Activated T-cell treated with anti-CD3 and anti-CD28 coated beads, Interleukin-2, amount 50 U/mL, for 4 hours (primary cell): ENCODE results near the gene RAX2. TPM values are rescaled to one million over a fixed set of nuclear protein-coding genes. Genes with fewer than 3 reads are reported as not detected.
A peak's percentile ranks its signal among the peaks of the same experiment; 100 is the strongest.
"Not testable (repeated sequence)": the region's sequence is repeated elsewhere in the genome, so short reads cannot be mapped to it uniquely, and the experiment has no call there.

ENCODE experiments used
- ATAC-seq, 2 donors: fragments of 200-7000 bp; cut with Tn5 transposase; one replicate each; pipeline ENCODE4 v1.10.0; 2021
- DNase-seq: peaks from one replicate; pipeline ENCODE4 v3.0.0-alpha.2; 2020
- H3K27me3 Mint-ChIP-seq: one replicate; pipeline ENCODE4 v1.8.0; 2021; ENCODE audit warnings: low read depth, mixed read lengths
- H3K36me3 Mint-ChIP-seq: one replicate; pipeline ENCODE4 v1.8.0; 2022; ENCODE audit warnings: mixed read lengths; ENCODE audit not compliant: insufficient read depth
- H3K4me1 Mint-ChIP-seq: one replicate; pipeline ENCODE4 v1.8.0; 2021; ENCODE audit warnings: low read depth, mixed read lengths
- H3K4me3 Mint-ChIP-seq: one replicate; pipeline ENCODE4 v1.8.0; 2021; ENCODE audit warnings: mild to moderate bottlenecking, moderate library complexity, mixed read lengths
- H3K9me3 Mint-ChIP-seq: one replicate; pipeline ENCODE4 v1.8.0; 2021; ENCODE audit warnings: mixed read lengths
- total RNA-seq, 3 donors: library from RNA; stranded (reverse); gene quantifications; one replicate each; pipeline ENCODE4 v1.2.1, GENCODE V29; 2021

Gene RAX2
- total RNA-seq, 3 donors from 2014 or later: not detected

DNA sequence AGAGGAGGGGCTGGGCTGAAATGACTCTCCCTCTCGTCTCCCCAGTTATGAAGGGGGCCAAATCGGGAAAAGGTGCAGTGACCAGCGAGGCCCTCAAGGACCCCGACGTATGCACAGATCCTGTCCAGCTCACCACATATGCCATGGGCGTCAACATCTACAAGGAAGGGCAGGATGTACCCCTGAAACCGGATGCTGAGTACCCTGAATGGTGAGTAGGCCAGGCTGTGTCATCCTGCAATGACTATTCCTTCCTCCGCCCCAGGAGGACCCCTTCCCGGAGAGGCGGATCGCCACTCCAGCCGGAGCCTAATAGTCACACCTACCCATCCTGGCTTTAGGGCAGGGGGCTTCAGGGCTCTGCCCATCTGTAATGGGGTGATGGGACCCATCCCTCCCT, 6.9 kb downstream of the RAX2 start:
- Mint-ChIP-seq H3K4me1 (peaks cover 28% of the 10 kb centered on the region), H3K4me3 (no peak overlapping the region), H3K36me3 (peaks cover 12% of the 10 kb centered on the region), H3K27me3 (no peaks in the 10 kb centered on the region), H3K9me3 (no peaks in the 10 kb centered on the region)
- DNase-seq: no peak
- no peak for ATAC-seq

DNA sequence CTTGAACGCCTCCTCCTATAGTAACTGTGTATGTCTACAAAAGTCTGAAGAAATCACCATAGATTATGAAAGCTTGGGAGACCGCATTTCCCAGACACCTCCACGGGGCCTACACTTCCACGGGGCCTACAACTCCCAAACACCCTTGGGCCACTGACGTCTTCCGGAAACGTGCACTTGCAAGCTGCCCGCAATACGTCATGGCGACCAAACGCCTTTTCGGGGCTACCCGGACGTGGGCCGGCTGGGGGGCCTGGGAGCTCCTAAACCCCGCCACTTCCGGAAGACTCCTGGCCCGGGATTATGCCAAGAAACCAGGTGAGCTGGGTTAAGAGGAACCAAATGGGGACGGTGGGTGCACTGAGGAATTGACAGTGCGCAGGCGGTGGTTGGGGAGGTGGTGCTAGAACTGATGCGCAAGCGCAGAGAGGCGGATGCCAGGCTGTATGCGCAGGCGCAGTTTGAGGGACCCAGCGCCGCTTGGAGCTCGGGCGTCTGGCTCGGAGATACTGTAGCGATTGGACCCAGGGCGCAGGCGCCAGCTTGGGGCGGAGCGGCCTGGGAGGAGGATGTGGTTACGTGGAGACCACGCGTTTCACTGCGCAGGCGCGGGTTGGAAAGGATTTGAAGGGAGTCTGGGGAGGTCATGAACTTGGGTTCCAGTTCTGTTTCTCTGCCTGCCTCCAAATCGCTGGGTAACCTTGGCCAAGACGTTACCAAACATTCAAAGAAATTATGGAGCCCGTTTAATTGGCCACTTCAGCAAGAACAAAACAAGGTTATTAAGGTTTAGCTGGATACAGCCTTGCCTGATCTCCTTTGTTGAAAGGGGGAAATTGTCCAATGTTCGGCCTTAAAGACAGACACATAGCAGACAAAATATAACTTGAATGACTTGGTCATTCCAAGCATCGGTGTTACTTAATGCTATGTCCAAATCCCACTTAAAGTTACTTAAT, 9.2 kb downstream of the RAX2 start, which contains the start of gene MRPL54:
TSS of gene MRPL54 (plus strand) at position 182 of the 959 bp plus-strand sequence. CDS start at position 201, 19 bp downstream.
- H3K36me3 Mint-ChIP-seq: peaks cover 9% of the 10 kb centered on the region
- peak within 1 kb of the TSS; percentile 98 for H3K4me3 Mint-ChIP-seq
- H3K27me3 Mint-ChIP-seq: no peaks in the 10 kb centered on the region
- ATAC-seq (peak; percentile 87 to 89), DNase-seq (peak; percentile 99)
- peaks cover 40% of the 10 kb centered on the region for H3K4me1 Mint-ChIP-seq
- no peaks in the 10 kb centered on the region for H3K9me3 Mint-ChIP-seq

DNA sequence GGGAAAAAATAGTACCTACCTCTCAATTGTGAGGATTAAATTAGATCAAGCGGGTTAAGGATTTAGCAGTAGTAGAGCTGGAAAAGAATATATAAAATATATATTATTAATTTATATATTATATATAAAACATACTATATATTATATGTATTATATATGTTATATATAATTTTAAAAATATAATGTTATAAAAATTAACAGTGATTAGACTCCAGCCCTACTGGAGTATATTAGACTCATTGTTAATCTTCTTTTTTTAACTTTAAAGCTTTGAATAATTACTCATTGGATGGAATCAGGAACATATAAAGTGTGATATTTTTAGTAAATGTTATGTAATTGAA, 9.9 kb downstream of the RAX2 start:
- Mint-ChIP-seq H3K4me3 (peak overlapping the region; percentile 98), H3K27me3 (no peaks in the 10 kb centered on the region), H3K4me1 (peaks cover 43% of the 10 kb centered on the region), H3K36me3 (peaks cover 9% of the 10 kb centered on the region), H3K9me3 (no peaks in the 10 kb centered on the region)
- ATAC-seq (no peak), DNase-seq (no peak)

DNA sequence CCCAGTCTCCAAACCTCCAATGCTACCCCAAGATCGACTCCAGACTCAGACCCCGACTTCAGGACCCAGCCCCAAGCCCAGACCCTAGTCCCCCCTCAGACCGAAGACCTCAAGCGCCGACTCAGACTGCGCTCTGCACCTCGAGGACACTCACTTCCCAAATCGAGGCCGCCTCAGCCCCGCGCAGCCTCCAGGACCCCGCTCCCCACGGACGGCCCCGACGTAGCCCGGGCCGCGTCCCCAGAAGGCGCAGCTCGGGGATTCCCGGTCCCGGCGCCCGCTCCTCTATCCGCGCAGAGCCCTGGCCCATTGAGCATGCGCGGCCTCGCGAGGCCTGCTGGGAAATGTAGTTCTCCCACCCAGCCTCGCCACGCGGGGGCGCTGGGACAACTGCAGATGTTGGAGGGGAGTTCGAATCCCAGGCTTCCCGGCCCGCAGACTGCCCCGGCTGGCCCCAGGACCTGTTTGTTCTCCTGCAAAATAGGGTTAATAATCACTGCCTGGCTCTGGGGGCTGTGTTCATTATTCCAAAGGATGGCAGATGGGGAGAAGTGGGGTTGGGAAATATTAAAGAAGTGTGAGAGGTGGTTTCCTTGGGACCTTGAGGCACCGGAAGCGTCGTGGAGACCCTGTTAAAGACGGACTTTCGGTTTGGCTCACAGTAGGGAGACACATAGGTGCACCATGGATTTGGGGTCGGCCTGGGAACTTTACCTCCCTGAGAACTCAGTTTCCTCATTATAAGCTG, 10.5 kb downstream of the RAX2 start, which contains the start of gene APBA3:
TSS of gene APBA3 (minus strand) at position 311 of the 748 bp plus-strand sequence. CDS start 1,428 bp downstream, outside the sequence.
- DNase-seq: peak; percentile 96
- peak within 1 kb of the TSS; percentile 98 for H3K4me3 Mint-ChIP-seq
- ATAC-seq: peak; percentile 61 to 64
- no peaks in the 10 kb centered on the region for H3K9me3 Mint-ChIP-seq
- no peaks in the 10 kb centered on the region for H3K27me3 Mint-ChIP-seq
- H3K36me3 Mint-ChIP-seq: peaks cover 6% of the 10 kb centered on the region
- H3K4me1 Mint-ChIP-seq: peaks cover 44% of the 10 kb centered on the region

DNA sequence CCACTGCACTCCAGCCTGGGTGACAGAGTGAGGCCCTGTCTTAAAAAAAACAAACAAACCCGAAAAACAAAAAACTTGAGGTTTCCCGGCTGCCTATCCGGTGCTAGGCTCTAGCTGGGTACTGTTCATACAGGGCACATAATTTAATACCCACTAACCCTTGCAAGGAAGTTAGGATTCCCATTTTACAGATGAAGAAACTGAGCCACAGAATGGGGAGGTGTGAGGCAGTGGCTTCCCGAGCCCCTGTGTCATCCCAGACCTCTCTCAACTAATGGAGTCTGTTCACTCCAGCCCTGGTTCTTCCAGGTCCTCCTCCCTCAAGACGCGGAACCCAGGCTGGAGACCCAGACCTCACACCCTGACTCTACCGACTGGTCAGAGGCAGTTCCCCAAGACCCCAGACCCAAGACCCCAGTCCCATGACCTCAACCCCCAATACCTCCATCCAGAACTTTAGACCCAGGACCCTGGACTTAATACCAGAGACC, 11.1 kb downstream of the RAX2 start:
- Mint-ChIP-seq H3K4me3 (peak overlapping the region; percentile 98), H3K4me1 (peaks cover 39% of the 10 kb centered on the region), H3K27me3 (no peaks in the 10 kb centered on the region), H3K36me3 (peaks cover 3% of the 10 kb centered on the region), H3K9me3 (no peaks in the 10 kb centered on the region)
- DNase-seq (no peak), ATAC-seq (no peak)

DNA sequence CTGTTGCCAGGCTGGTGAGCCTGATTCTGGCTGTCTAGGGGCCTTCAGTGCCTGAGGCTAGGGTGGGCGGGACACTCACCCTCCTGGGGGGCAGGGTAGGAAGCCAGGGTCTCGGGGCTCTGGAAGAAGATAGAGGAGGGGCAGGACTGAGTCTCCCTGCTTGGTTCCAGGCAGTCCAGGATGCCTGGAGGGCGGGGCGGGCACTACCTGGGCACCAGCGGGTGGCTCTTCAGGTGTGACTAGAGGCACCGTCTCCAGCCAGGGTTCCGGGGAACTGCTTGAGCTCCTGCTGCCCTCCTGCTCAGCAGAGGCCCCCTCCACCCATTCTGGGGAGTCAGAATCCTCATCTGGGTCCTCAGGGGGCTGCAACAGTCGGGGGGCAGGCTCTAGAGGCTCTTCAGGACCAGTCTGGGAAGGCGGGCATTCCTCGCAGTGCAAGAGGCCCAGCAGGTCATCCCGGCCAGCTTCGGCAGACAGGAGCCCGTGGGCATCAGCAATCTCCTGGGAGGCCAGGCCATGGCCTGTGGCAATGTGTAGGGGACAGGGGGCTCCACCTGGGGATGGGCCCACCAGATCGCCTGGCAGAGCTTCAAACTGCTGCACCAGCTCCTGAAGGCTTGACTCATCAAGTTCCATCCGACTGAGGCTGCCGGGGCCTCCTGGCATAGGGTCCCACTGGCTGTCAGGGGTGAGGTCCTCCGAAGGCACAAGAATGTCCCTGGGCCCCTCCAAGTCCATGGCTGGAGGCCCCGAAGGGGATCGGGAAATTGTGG, 12.4 kb downstream of the RAX2 start:
- Mint-ChIP-seq H3K4me1 (peaks cover 41% of the 10 kb centered on the region), H3K36me3 (peaks cover 5% of the 10 kb centered on the region), H3K9me3 (no peaks in the 10 kb centered on the region), H3K4me3 (peak overlapping the region; percentile 98), H3K27me3 (no peaks in the 10 kb centered on the region)
- ATAC-seq (no peak), DNase-seq (no peak)

DNA sequence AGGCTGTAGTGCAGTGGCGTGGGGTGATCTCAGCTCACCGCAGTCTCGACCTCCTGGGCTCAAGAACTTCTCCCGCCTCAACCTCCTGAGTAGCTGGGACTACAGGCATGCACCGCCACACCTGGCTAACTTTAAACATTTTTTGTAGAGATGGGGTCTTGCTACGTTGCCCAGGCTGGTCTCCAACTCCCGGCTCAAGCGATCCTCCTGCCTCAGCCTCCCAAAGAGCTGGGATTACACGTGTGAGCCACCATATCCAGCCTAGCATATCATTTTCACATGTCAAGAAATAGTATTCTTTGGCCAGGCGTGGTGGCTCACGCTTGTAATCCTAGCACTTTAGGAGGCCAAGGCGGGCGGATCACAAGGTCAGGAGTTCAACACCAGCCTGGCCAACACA, 13.7 kb downstream of the RAX2 start:
- not testable (repeated sequence) for DNase-seq, H3K9me3 Mint-ChIP-seq, H3K27me3 Mint-ChIP-seq, H3K4me3 Mint-ChIP-seq, ATAC-seq, H3K36me3 Mint-ChIP-seq
- H3K4me1 Mint-ChIP-seq: peaks cover 42% of the 10 kb centered on the region

DNA sequence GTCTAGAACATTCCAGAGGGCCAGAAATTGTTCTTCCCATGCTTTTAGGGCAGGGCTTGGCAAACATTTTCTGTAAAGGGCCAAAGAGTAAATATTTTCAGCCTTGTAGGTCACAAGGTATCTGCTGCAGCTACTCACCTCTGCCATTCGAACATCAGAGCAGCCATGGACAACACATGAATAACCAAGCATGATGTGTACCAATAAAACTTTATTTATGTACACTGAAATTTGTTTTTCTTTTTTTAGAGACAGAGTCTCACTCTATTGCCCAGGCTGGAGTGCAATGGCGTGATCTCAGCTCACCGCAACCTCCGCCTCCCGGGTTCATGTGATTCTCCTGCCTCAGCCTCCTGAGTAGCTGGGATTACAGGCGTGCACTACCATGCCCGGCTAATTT, 14.3 kb downstream of the RAX2 start:
- H3K9me3 Mint-ChIP-seq, H3K27me3 Mint-ChIP-seq, H3K36me3 Mint-ChIP-seq, ATAC-seq, H3K4me3 Mint-ChIP-seq, DNase-seq: not testable (repeated sequence)
- H3K4me1 Mint-ChIP-seq: peaks cover 37% of the 10 kb centered on the region

DNA sequence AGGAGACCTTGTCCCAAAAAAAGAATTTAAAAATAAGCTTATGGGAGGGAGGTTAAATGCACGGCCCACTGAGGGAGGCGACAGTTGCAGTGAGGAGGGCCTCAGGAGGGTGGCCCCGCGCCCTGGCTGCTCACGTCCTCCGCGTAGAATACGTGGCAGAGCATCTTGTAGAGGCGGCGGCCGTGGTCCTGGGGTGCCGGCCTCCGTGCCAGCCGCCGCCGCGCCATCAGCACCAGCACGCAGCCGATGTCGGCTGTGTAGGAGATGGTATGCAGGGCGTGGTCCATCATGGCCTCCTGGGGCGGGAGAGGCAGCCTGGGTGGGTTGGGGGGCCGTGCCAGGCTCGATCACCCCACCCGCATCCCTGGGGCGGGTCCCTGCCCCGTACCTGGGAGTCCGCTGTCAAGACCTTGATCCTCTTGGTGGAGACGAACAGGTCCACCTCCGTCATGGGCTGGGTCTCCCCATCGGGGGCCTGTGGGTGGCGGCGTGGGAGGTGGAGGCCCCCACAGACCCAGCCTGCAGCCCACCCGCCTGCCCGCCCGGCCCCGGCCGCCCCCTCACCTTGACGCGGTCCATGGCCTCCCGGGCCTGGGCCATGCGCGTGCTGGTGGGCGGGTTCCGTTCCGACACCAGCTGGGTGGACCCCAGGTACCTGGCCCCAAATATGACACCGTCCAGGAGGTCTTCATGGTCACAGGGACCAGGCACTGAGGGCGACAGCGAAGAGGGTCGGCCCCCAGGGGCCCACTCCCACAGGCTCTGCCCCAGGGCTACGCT, 18.2 kb downstream of the RAX2 start:
- Mint-ChIP-seq H3K4me3 (no peak overlapping the region), H3K4me1 (peaks cover 11% of the 10 kb centered on the region), H3K27me3 (no peaks in the 10 kb centered on the region), H3K36me3 (peaks cover 22% of the 10 kb centered on the region), H3K9me3 (no peaks in the 10 kb centered on the region)
- ATAC-seq (no peak), DNase-seq (no peak)

DNA sequence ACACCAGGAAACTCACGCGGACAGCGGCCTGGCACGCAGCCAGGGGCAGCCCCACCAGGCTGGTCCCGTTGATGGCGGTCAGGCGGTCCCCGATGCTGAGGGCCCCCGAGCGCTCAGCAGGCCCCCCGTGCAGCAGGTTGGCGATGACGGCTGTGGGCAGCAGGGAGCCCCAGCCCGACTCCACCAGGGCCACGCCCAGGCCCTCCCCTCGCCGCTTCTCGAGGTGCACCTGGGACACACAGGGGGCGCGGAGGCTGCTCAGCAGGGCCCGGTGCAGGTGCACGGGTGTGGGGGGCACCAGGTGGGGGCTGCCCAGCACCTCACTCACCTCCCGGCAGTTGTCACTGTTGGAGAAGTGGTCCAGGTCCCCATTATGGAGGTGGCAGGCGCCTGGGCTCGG, 19.5 kb downstream of the RAX2 start:
- peaks cover 22% of the 10 kb centered on the region for H3K36me3 Mint-ChIP-seq
- H3K9me3 Mint-ChIP-seq: no peaks in the 10 kb centered on the region
- ATAC-seq (no peak), DNase-seq (no peak)
- no peaks in the 10 kb centered on the region for H3K27me3 Mint-ChIP-seq
- H3K4me3 Mint-ChIP-seq: no peak overlapping the region
- H3K4me1 Mint-ChIP-seq: peaks cover 9% of the 10 kb centered on the region

DNA sequence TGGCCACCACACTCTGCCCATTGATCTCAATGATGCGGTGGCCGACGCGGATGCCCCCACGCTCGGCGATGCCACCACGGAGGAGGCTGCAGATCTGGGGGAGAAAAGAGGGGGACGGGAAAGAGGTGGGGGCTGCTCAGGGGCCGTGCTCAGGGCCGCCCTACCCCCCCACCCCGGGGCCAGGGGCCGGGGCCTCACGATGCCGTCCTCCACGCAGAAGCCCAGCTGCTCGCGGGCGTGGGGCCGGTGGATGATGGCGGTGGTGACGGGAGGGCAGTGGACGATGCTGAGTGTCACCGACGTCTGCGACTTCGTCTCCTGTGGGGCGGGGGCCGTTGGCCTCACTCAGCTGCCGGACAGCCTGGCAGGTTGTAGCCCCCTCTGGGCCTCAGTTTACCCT, 20.8 kb downstream of the RAX2 start:
- DNase-seq: no peak
- peaks cover 22% of the 10 kb centered on the region for H3K36me3 Mint-ChIP-seq
- ATAC-seq: no peak
- no peak overlapping the region for H3K4me3 Mint-ChIP-seq
- H3K4me1 Mint-ChIP-seq: peaks cover 4% of the 10 kb centered on the region
- H3K9me3 Mint-ChIP-seq: no peaks in the 10 kb centered on the region
- H3K27me3 Mint-ChIP-seq: no peaks in the 10 kb centered on the region

DNA sequence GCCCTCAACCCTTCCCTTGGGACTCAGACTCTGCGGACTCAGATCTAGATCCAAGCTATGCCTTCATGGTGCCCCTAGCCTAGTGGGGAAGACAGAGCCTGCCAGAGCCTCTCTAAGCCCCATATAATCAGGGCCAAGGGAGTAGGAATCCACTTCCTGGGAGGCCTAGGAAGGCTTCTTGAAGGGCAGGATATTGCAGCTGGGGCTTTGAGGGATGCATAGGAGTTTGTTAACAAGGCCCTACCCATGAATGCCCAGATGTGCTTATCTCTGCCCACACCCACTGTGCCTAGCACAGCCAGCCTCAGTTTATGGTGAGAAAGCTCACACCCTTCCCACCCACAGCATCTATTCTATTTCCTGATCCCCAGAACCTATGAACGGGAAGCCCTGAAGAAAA, 21.8 kb downstream of the RAX2 start:
- no peak overlapping the region for H3K4me3 Mint-ChIP-seq
- peaks cover 4% of the 10 kb centered on the region for H3K4me1 Mint-ChIP-seq
- H3K27me3 Mint-ChIP-seq: no peaks in the 10 kb centered on the region
- DNase-seq (no peak), ATAC-seq (no peak)
- no peaks in the 10 kb centered on the region for H3K9me3 Mint-ChIP-seq
- peaks cover 22% of the 10 kb centered on the region for H3K36me3 Mint-ChIP-seq

DNA sequence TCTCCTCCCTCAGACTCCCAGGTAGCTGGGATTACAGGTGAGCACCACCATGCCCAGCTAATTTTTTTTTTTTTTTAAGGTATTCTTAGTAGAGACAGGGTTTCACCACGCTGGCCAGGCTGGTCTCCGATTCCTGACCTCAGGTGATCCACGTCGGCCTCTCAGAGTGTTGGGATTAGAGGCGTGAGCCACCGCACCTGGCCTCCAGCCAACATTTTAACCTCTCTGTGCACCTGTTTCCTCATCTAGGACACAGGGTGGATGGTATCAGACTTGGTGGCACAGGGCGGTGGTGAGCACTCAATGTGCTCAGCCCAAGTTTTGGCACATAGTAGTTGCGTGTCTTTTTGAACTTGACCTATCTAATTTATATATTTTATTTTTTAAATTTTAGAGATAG, 23.1 kb downstream of the RAX2 start:
- H3K36me3 Mint-ChIP-seq: peaks cover 18% of the 10 kb centered on the region
- no peaks in the 10 kb centered on the region for H3K27me3 Mint-ChIP-seq
- no peaks in the 10 kb centered on the region for H3K9me3 Mint-ChIP-seq
- DNase-seq (no peak), ATAC-seq (no peak)
- no peak overlapping the region for H3K4me3 Mint-ChIP-seq
- H3K4me1 Mint-ChIP-seq: no peaks in the 10 kb centered on the region
